Suppressor macrophage treated with lipopolysaccharide for 4 hours (primary cell): Measurements from ENCODE around the gene AHNAK.
"Not testable (repeated sequence)": the region's sequence is repeated elsewhere in the genome, so short reads cannot be mapped to it uniquely, and the experiment has no call there.

Source experiments
- DNase-seq: peaks from one replicate; pipeline ENCODE4 v3.0.0-alpha.2; 2020

Gene AHNAK

GRCh38 chr11:62401356-62401755 is 145.2 kb downstream of the AHNAK start:
- no peak for DNase-seq

- no peak for DNase-seq
Observed at GRCh38 chr11:62400760-62401159, 145.8 kb downstream of the AHNAK start.

GRCh38 chr11:62400281-62400680 is 146.3 kb downstream of the AHNAK start:
- no peak for DNase-seq

GRCh38 chr11:62399878-62400266 is 146.7 kb downstream of the AHNAK start:
- DNase-seq: no peak

GRCh38 chr11:62399172-62399877 is 147.3 kb downstream of the AHNAK start:
- no peak for DNase-seq

GRCh38 chr11:62398011-62398994 is 148.3 kb downstream of the AHNAK start:
- DNase-seq: no peak

- DNase-seq: no peak
Observed at GRCh38 chr11:62395885-62396551, 150.6 kb downstream of the AHNAK start.

GRCh38 chr11:62394825-62395538 is 151.6 kb downstream of the AHNAK start:
- peak; percentile 85 for DNase-seq

GRCh38 chr11:62393735-62394134 is 152.9 kb downstream of the AHNAK start:
- DNase-seq: no peak

GRCh38 chr11:62393061-62393611 is 153.5 kb downstream of the AHNAK start:
- DNase-seq: no peak

- no peak for DNase-seq
Observed at GRCh38 chr11:62392506-62392905, 154.1 kb downstream of the AHNAK start.

GRCh38 chr11:62391642-62392425 is 154.8 kb downstream of the AHNAK start:
- no peak for DNase-seq

GRCh38 chr11:62390722-62391121 is 155.9 kb downstream of the AHNAK start:
- DNase-seq: peak; percentile 27

- DNase-seq: no peak
Observed at GRCh38 chr11:62390237-62390636, 156.4 kb downstream of the AHNAK start.

- DNase-seq: no peak
Observed at GRCh38 chr11:62388999-62389398, 157.6 kb downstream of the AHNAK start.

- DNase-seq: no peak
Observed at GRCh38 chr11:62387381-62387780, 159.2 kb downstream of the AHNAK start.

GRCh38 chr11:62386083-62386482 is 160.5 kb downstream of the AHNAK start:
- DNase-seq: not testable (repeated sequence)

- DNase-seq: no peak
Observed at GRCh38 chr11:62383822-62384221, 162.8 kb downstream of the AHNAK start.
